Colonic mucosa (tissue), 4 donors: ENCODE data around the gene STXBP2. TPM values are rescaled to one million over a fixed set of nuclear protein-coding genes. Genes with fewer than 3 reads are reported as not detected.

ENCODE experiments used
- DNase-seq: peaks from one replicate; pipeline ENCODE4 v3.0.0-alpha.2; 2020
- H3K27ac ChIP-seq: fragments of 200-600 bp; one replicate; pipeline ENCODE4 v1.8.0; 2021
- H3K27me3 ChIP-seq: fragments of 200-600 bp; one replicate; pipeline ENCODE4 v1.8.0; 2021
- H3K36me3 ChIP-seq: fragments of 200-600 bp; one replicate; pipeline ENCODE4 v1.8.0; 2021
- H3K4me1 ChIP-seq: fragments of 200-600 bp; one replicate; pipeline ENCODE4 v1.8.0; 2021; ENCODE audit warnings: mild to moderate bottlenecking
- H3K4me3 ChIP-seq: fragments of 200-600 bp; one replicate; pipeline ENCODE4 v1.8.0; 2021
- H3K9ac ChIP-seq, 2 donors: one replicate each; pipeline ENCODE4 v1.7.0; 2013; ENCODE audit warnings: control low read depth in 2 of 2, low read depth in 2 of 2, low read length in 2 of 2
- H3K9me3 ChIP-seq: fragments of 200-600 bp; one replicate; pipeline ENCODE4 v1.8.0; 2021
- CTCF ChIP-seq: fragments of 200-600 bp; IDR thresholded peaks from one replicate; pipeline ENCODE4 v1.8.0; 2022; ENCODE audit warnings: antibody characterized with exemption, mild to moderate bottlenecking
- intact Hi-C: fragments of 100-400 bp; cut with DNase I; formaldehyde crosslinking; loops from one replicate; pipeline ENCODE4 v1.14.1; 2022
- total RNA-seq, 2 donors: library from RNA; stranded (reverse); fragmentation: NEBNext Ultra II Directional in 1 of 2; extraction: Animal tissue kit (Norgen Biotek cat#: 25700) in 1 of 2; gene quantifications; one replicate each; pipeline ENCODE4 v1.2.1, GENCODE V29; 2021
- donor health status: healthy.
- donor health status: DM: no; HTN: no; CAD: no.
- donor health status: DM: no; HTN: no; CAD: no.

Gene STXBP2
- 100 to 1,000 TPM; 166 to 212 TPM for total RNA-seq

- TF ChIP-seq CTCF, result peak; percentile 26
- intact Hi-C loops, result no loop called here
- peak; percentile 91 for DNase-seq
Observed at GRCh38 chr19:7636691-7637373, at the start of gene STXBP2. Gene STXBP2, plus strand, starts transcription at chr19:7637110. Its CDS starts 40 bp downstream, at chr19:7637150.

GRCh38 chr19:7589822-7590221 lies 47.1 kb upstream of the STXBP2 start:
- Histone ChIP-seq H3K4me1 (no peaks in the 10 kb centered on the region), H3K27me3 (no peaks in the 10 kb centered on the region)

More at GRCh38 chr19:7636691-7637373, at the start of gene STXBP2:
- H3K9ac ChIP-seq, result peak within 1 kb of the TSS; percentile 87
- H3K4me1 ChIP-seq, result no peaks in the 10 kb centered on the region
- no peaks in the 10 kb centered on the region for H3K27me3 ChIP-seq
- H3K4me3 ChIP-seq, result peak within 1 kb of the TSS; percentile 90
- no peaks in the 10 kb centered on the region for H3K36me3 ChIP-seq
- H3K27ac ChIP-seq, result peak within 1 kb of the TSS; percentile 83
- no peaks in the 10 kb centered on the region for H3K9me3 ChIP-seq

GRCh38 chr19:7590256-7590655 lies 46.7 kb upstream of the STXBP2 start:
- Histone ChIP-seq H3K9me3 (no peaks in the 10 kb centered on the region), H3K4me1 (no peaks in the 10 kb centered on the region), H3K36me3 (no peaks in the 10 kb centered on the region), H3K4me3 (no peak overlapping the region), H3K27me3 (no peaks in the 10 kb centered on the region), H3K9ac (no peak overlapping the region), H3K27ac (no peak overlapping the region)
- peak; percentile 40 for DNase-seq
- intact Hi-C loops, result no loop called here
- TF ChIP-seq CTCF, result no peak

More at GRCh38 chr19:7589822-7590221, 47.1 kb upstream of the STXBP2 start:
- Histone ChIP-seq H3K36me3 (no peaks in the 10 kb centered on the region), H3K9me3 (no peaks in the 10 kb centered on the region), H3K9ac (no peak overlapping the region), H3K27ac (no peak overlapping the region), H3K4me3 (no peak overlapping the region)
- intact Hi-C loops, result no loop called here
- DNase-seq, result no peak
- no peak for TF ChIP-seq CTCF

- intact Hi-C loops, result no loop called here
- Histone ChIP-seq H3K9ac (peak within 1 kb of the TSS; percentile 44 to 68), H3K9me3 (no peaks in the 10 kb centered on the region), H3K36me3 (no peaks in the 10 kb centered on the region), H3K27ac (no peak within 1 kb of the TSS), H3K27me3 (peaks cover 9% of the 10 kb centered on the region), H3K4me1 (no peaks in the 10 kb centered on the region), H3K4me3 (peak within 1 kb of the TSS; percentile 65)
- peak; percentile 66 for DNase-seq
- TF ChIP-seq CTCF, result no peak
Observed at GRCh38 chr19:7595466-7596133, 41.3 kb upstream of the STXBP2 start, which contains the start of gene CAMSAP3. Gene CAMSAP3, plus strand, starts transcription at chr19:7595863. Its CDS starts 140 bp downstream, at chr19:7596003.

GRCh38 chr19:7596211-7596937 lies 40.5 kb upstream of the STXBP2 start:
- Histone ChIP-seq H3K4me1 (no peaks in the 10 kb centered on the region), H3K27me3 (peaks cover 9% of the 10 kb centered on the region), H3K36me3 (no peaks in the 10 kb centered on the region), H3K4me3 (peak overlapping the region; percentile 65), H3K9ac (peak overlapping the region; percentile 44 to 68), H3K27ac (no peak overlapping the region), H3K9me3 (no peaks in the 10 kb centered on the region)
- DNase-seq, result no peak
- intact Hi-C loops, result no loop called here
- TF ChIP-seq CTCF, result no peak
